ENCODE results near the gene SEMA7A.
A peak's percentile ranks its signal among the peaks of the same experiment; 100 is the strongest.

Gene SEMA7A

GRCh38 chr15:74387141-74387541 is 46.6 kb downstream of the SEMA7A start:
- no peak for DNase-seq (ENCODE audit: low spot score)

- DNase-seq (ENCODE audit: low spot score), result no peak
Measured at GRCh38 chr15:74386496-74387140, 47.1 kb downstream of the SEMA7A start.

- no peak for DNase-seq (ENCODE audit: low spot score)
Measured at GRCh38 chr15:74385733-74386132, 48.0 kb downstream of the SEMA7A start.

GRCh38 chr15:74384881-74385643 is 48.7 kb downstream of the SEMA7A start:
- DNase-seq (ENCODE audit: low spot score), result no peak

GRCh38 chr15:74384566-74384880 is 49.2 kb downstream of the SEMA7A start:
- no peak for DNase-seq (ENCODE audit: low spot score)

GRCh38 chr15:74383695-74384565 is 49.8 kb downstream of the SEMA7A start:
- DNase-seq (ENCODE audit: low spot score), result no peak

- DNase-seq (ENCODE audit: low spot score), result no peak
Measured at GRCh38 chr15:74383286-74383685, 50.5 kb downstream of the SEMA7A start.

- peak; percentile 92 for DNase-seq (ENCODE audit: low spot score)
Measured at GRCh38 chr15:74382004-74382816, 51.5 kb downstream of the SEMA7A start.

GRCh38 chr15:74381481-74381880 is 52.3 kb downstream of the SEMA7A start:
- DNase-seq (ENCODE audit: low spot score), result no peak

- DNase-seq (ENCODE audit: low spot score), result no peak
Measured at GRCh38 chr15:74381190-74381453, 52.6 kb downstream of the SEMA7A start.

GRCh38 chr15:74380361-74381189 is 53.2 kb downstream of the SEMA7A start:
- DNase-seq (ENCODE audit: low spot score), result no peak

GRCh38 chr15:74378848-74379247 is 54.9 kb downstream of the SEMA7A start:
- DNase-seq (ENCODE audit: low spot score), result no peak

- no peak for DNase-seq (ENCODE audit: low spot score)
Measured at GRCh38 chr15:74377831-74378766, 55.7 kb downstream of the SEMA7A start.

GRCh38 chr15:74376825-74377581 is 56.8 kb downstream of the SEMA7A start:
- no peak for DNase-seq (ENCODE audit: low spot score)

GRCh38 chr15:74376226-74376625 is 57.5 kb downstream of the SEMA7A start:
- DNase-seq (ENCODE audit: low spot score), result no peak

GRCh38 chr15:74375303-74375693 is 58.5 kb downstream of the SEMA7A start:
- DNase-seq (ENCODE audit: low spot score), result peak; percentile 84

- no peak for DNase-seq (ENCODE audit: low spot score)
Measured at GRCh38 chr15:74374648-74375302, 59.0 kb downstream of the SEMA7A start.

- DNase-seq (ENCODE audit: low spot score), result peak; percentile 91
Measured at GRCh38 chr15:74373731-74374647, 59.8 kb downstream of the SEMA7A start.
